H9 (cell line): ENCODE measurements around the gene PAMR1. TPM values are rescaled to one million over a fixed set of nuclear protein-coding genes. Genes with fewer than 3 reads are reported as not detected.

Experiments used
- DNase-seq: peaks from one replicate; pipeline ENCODE4 v3.0.0-alpha.2; 2017
- H2AFZ ChIP-seq: one replicate; pipeline ENCODE4 v1.6.1; 2013; ENCODE audit warnings: mild to moderate bottlenecking, low read length, control low read depth, moderate library complexity
- H2AK5ac ChIP-seq: 2 replicates; pipeline ENCODE4 v1.6.1; 2013; ENCODE audit warnings: low read length, control low read depth, mixed read lengths; ENCODE audit not compliant: insufficient read length
- H2BK120ac ChIP-seq: one replicate; pipeline ENCODE4 v1.6.1; 2013; ENCODE audit warnings: low read depth, mild to moderate bottlenecking, low read length, control low read depth, inconsistent platforms; ENCODE audit not compliant: poor library complexity, severe bottlenecking
- H2BK12ac ChIP-seq: 2 replicates; pipeline ENCODE4 v1.6.1; 2013; ENCODE audit warnings: low read length, control low read depth, mixed read lengths, low read depth; ENCODE audit not compliant: insufficient read length
- H2BK15ac ChIP-seq: 2 replicates; pipeline ENCODE4 v1.6.1; 2013; ENCODE audit warnings: low read depth, low read length, control low read depth
- H2BK20ac ChIP-seq: one replicate; pipeline ENCODE4 v1.6.1; 2013; ENCODE audit warnings: low read depth, mild to moderate bottlenecking, low read length, control low read depth, inconsistent platforms; ENCODE audit not compliant: poor library complexity, severe bottlenecking
- H2BK5ac ChIP-seq: 2 replicates; pipeline ENCODE4 v1.6.1; 2013; ENCODE audit warnings: low read length, control low read depth, mixed read lengths; ENCODE audit not compliant: insufficient read length
- H3K14ac ChIP-seq: 2 replicates; pipeline ENCODE4 v1.6.1; 2013; ENCODE audit warnings: low read length, control low read depth; ENCODE audit not compliant: insufficient read depth
- H3K18ac ChIP-seq: 2 replicates; pipeline ENCODE4 v1.6.1; 2013; ENCODE audit warnings: low read depth, mild to moderate bottlenecking, mixed read lengths, low read length, control low read depth; ENCODE audit not compliant: insufficient read length
- H3K23ac ChIP-seq: 2 replicates; pipeline ENCODE4 v1.6.1; 2013; ENCODE audit warnings: low read length, control low read depth, mixed read lengths, low read depth; ENCODE audit not compliant: insufficient read length
- H3K23me2 ChIP-seq: 2 replicates; pipeline ENCODE4 v1.6.1; 2013; ENCODE audit warnings: low read depth, mild to moderate bottlenecking, mixed read lengths, low read length, control low read depth; ENCODE audit not compliant: insufficient read length, poor library complexity, severe bottlenecking
- H3K27ac ChIP-seq: 2 replicates; pipeline ENCODE4 v1.5.1; 2013; ENCODE audit warnings: low read length, control low read depth, mixed read lengths, low read depth; ENCODE audit not compliant: insufficient read length
- H3K27me3 ChIP-seq: 2 replicates; pipeline ENCODE4 v1.6.1; 2013; ENCODE audit warnings: low read length, control low read depth, inconsistent platforms; ENCODE audit not compliant: insufficient read depth
- H3K4ac ChIP-seq: 2 replicates; pipeline ENCODE4 v1.6.1; 2013; ENCODE audit warnings: low read depth, mild to moderate bottlenecking, control low read depth, inconsistent platforms, low read length, moderate library complexity
- H3K4me1 ChIP-seq: 2 replicates; pipeline ENCODE4 v1.6.1; 2013; ENCODE audit warnings: low read length, control low read depth, inconsistent platforms; ENCODE audit not compliant: insufficient read depth
- H3K4me2 ChIP-seq: 2 replicates; pipeline ENCODE4 v1.6.1; 2013; ENCODE audit warnings: low read length, control low read depth, mixed read lengths; ENCODE audit not compliant: insufficient read length, insufficient read depth
- H3K56ac ChIP-seq: 2 replicates; pipeline ENCODE4 v1.6.1; 2013; ENCODE audit warnings: low read depth, mild to moderate bottlenecking, mixed read lengths, low read length, control low read depth; ENCODE audit not compliant: insufficient read length
- H3K79me1 ChIP-seq: 2 replicates; pipeline ENCODE4 v1.6.1; 2013; ENCODE audit warnings: low read depth, mild to moderate bottlenecking, moderate library complexity, low read length, control low read depth, inconsistent platforms; ENCODE audit not compliant: insufficient read depth, poor library complexity, severe bottlenecking
- H3K79me2 ChIP-seq: 2 replicates; pipeline ENCODE4 v1.6.1; 2013; ENCODE audit warnings: low read length, control low read depth, inconsistent platforms; ENCODE audit not compliant: insufficient read depth
- H3K9ac ChIP-seq: 2 replicates; pipeline ENCODE4 v1.6.1; 2013; ENCODE audit warnings: low read length, control low read depth, mixed read lengths; ENCODE audit not compliant: insufficient read length; ENCODE audit errors: extremely low read depth
- H3K9me3 ChIP-seq: one replicate; pipeline ENCODE4 v1.6.1; 2013; ENCODE audit warnings: low read depth, low read length, inconsistent platforms; ENCODE audit not compliant: control insufficient read depth
- H3T11ph ChIP-seq: one replicate; pipeline ENCODE4 v1.6.1; 2013; ENCODE audit warnings: mild to moderate bottlenecking, low read length, control low read depth, inconsistent platforms
- H4K20me1 ChIP-seq: one replicate; pipeline ENCODE4 v1.6.1; 2013; ENCODE audit not compliant: control insufficient read depth, insufficient read length, insufficient read depth
- H4K5ac ChIP-seq: 2 replicates; pipeline ENCODE4 v1.6.1; 2013; ENCODE audit warnings: low read depth, mild to moderate bottlenecking, mixed read lengths, low read length, control low read depth; ENCODE audit not compliant: insufficient read length
- H4K8ac ChIP-seq: replicated peaks from 2 replicates; pipeline ENCODE4 v1.6.1; 2013; ENCODE audit warnings: low read length, control low read depth, mixed read lengths, low read depth; ENCODE audit not compliant: insufficient read length
- H4K91ac ChIP-seq: 2 replicates; pipeline ENCODE4 v1.6.1; 2013; ENCODE audit warnings: low read depth, mild to moderate bottlenecking, moderate library complexity, mixed read lengths, low read length, control low read depth; ENCODE audit not compliant: insufficient read length
- H3K27ac Mint-ChIP-seq, 3 experiments: 2 replicates in 2 of 3; 3 replicates in 1 of 3; pipeline ENCODE4 v1.8.0; 2020 to 2021; ENCODE audit warnings: mixed read lengths in 3 of 3, mild to moderate bottlenecking in 1 of 3, moderate library complexity in 1 of 3
- H3K27me3 Mint-ChIP-seq: 2 replicates; pipeline ENCODE4 v1.8.0; 2021; ENCODE audit warnings: low read depth, mild to moderate bottlenecking, moderate library complexity, mixed read lengths
- H3K36me3 Mint-ChIP-seq, 3 experiments: 2 replicates in 2 of 3; 3 replicates in 1 of 3; pipeline ENCODE4 v1.8.0; 2020 to 2021; ENCODE audit warnings: low read depth in 3 of 3, mixed read lengths in 3 of 3; ENCODE audit not compliant: insufficient read depth in 1 of 3
- H3K4me1 Mint-ChIP-seq, 2 experiments: 2 replicates each; pipeline ENCODE4 v1.8.0; 2020; ENCODE audit warnings: mixed read lengths in 2 of 2
- H3K4me3 Mint-ChIP-seq, 2 experiments: 2 replicates in 1 of 2; 3 replicates in 1 of 2; pipeline ENCODE4 v1.8.0; 2020 to 2021; ENCODE audit warnings: mild to moderate bottlenecking in 2 of 2, mixed read lengths in 2 of 2, moderate library complexity in 1 of 2
- H3K9me3 Mint-ChIP-seq, 2 experiments: 2 replicates in 1 of 2; 3 replicates in 1 of 2; pipeline ENCODE4 v1.8.0; 2020; ENCODE audit warnings: mild to moderate bottlenecking in 2 of 2, mixed read lengths in 2 of 2, moderate library complexity in 1 of 2
- CTCF ChIP-seq: fragments of 200-600 bp; sonication (generic); conservative IDR thresholded peaks from 3 replicates; pipeline ENCODE4 v1.8.0; 2021; ENCODE audit warnings: antibody characterized with exemption, mild to moderate bottlenecking
- WGBS: extraction: QIAGEN DNeasy Blood & Tissue Kit; methylation state at CpG from one replicate; pipeline ENCODE4 v1.1.7; 2013; ENCODE audit warnings: missing lambda C conversion rate, low lambda C conversion rate, mixed read lengths; ENCODE audit not compliant: insufficient read length; ENCODE audit errors: extremely low coverage; 5-methylcytosine and 5-hydroxymethylcytosine counted together
- total RNA-seq: library from RNA; stranded (reverse); gene quantifications from 2 replicates; pipeline ENCODE4 v1.2.1, GENCODE V29; 2021

PAMR1 gene
- total RNA-seq, 1 experiment from 2014 or later = 2.4 TPM

DNA sequence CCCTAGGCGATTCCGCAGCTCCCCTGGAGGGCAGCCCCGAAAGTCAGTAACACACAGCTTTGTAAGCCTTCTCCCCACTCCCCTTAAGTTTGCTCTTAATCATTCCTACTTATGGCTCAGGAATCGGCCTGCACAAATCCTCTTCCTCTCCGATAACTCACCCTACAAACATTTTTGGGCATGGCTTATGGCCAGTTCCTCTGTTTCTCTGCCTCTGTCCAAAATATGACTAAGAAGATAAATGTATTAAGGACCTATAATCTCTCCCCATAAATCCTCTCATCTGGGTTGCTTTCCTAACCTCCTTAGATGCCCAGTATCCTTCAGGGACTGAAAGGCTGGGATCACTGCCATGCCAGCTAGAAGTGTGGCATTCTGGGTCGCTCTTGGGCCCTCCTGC, 41.0 kb downstream of the PAMR1 start:
- H3K27me3 Mint-ChIP-seq = peaks cover 23% of the 10 kb centered on the region
- WGBS = no CpG with 5 or more reads among the region's 6 CpGs
- H2AK5ac ChIP-seq = no peak overlapping the region
- no peak overlapping the region for H3K4ac ChIP-seq
- peaks cover 6 to 25% (median 7%) of the 10 kb centered on the region in 3 experiments; a peak in 6 of 7 replicates for H3K36me3 Mint-ChIP-seq
- H3K9ac ChIP-seq = no peak overlapping the region
- H3T11ph ChIP-seq = no peak overlapping the region
- H4K8ac ChIP-seq = no peak overlapping the region
- H2AFZ ChIP-seq = no peak overlapping the region
- no peak overlapping the region for H2BK5ac ChIP-seq
- H2BK15ac ChIP-seq = no peak overlapping the region
- no peak for TF ChIP-seq CTCF
- H3K27ac ChIP-seq = no peak overlapping the region
- no peaks in the 10 kb centered on the region for H3K9me3 ChIP-seq
- H3K27ac Mint-ChIP-seq = peak overlapping the region in 1 of 3 experiments; percentile 52; a peak in 1 of 7 replicates
- no peak overlapping the region for H4K5ac ChIP-seq
- H3K4me1 Mint-ChIP-seq = no peaks in the 10 kb centered on the region; a peak in 1 of 4 replicates
- no peaks in the 10 kb centered on the region for H3K79me1 ChIP-seq
- H3K23me2 ChIP-seq = no peaks in the 10 kb centered on the region
- H3K27me3 ChIP-seq = no peaks in the 10 kb centered on the region; the same call in 1 of the 2 replicates
- DNase-seq = no peak
- no peak overlapping the region for H2BK20ac ChIP-seq
- no peak overlapping the region for H3K4me2 ChIP-seq
- H2BK120ac ChIP-seq = no peak overlapping the region
- no peak overlapping the region for H4K91ac ChIP-seq
- H3K4me1 ChIP-seq = no peaks in the 10 kb centered on the region
- no peak overlapping the region for H3K18ac ChIP-seq
- no peaks in the 10 kb centered on the region for H4K20me1 ChIP-seq
- no peak overlapping the region for H3K23ac ChIP-seq
- H3K4me3 Mint-ChIP-seq = no peak overlapping the region
- peaks cover 19 to 20% of the 10 kb centered on the region in 2 experiments for H3K9me3 Mint-ChIP-seq
- H2BK12ac ChIP-seq = no peak overlapping the region
- no peak overlapping the region for H3K14ac ChIP-seq
- H3K79me2 ChIP-seq = no peaks in the 10 kb centered on the region
- no peak overlapping the region for H3K56ac ChIP-seq
